Osteoblast (primary cell): ENCODE results near the gene MPZ. TPM values are rescaled to one million over a fixed set of nuclear protein-coding genes. Genes with fewer than 3 reads are reported as not detected.
"Not testable (repeated sequence)": the region's sequence is repeated elsewhere in the genome, so short reads cannot be mapped to it uniquely, and the experiment has no call there.

Experiments used
- DNase-seq: peaks from one replicate; pipeline ENCODE4 v3.0.0; 2011; ENCODE audit warnings: low spot score, mixed read lengths; ENCODE audit not compliant: insufficient read length; ENCODE audit errors: missing footprints
- H2AFZ ChIP-seq: 2 replicates; pipeline ENCODE4 v1.6.0; 2011; ENCODE audit warnings: mild to moderate bottlenecking, low read length
- H3K27ac ChIP-seq: 2 replicates; pipeline ENCODE4 v1.5.1; 2011; ENCODE audit warnings: mild to moderate bottlenecking, low read depth, low read length, moderate library complexity
- H3K27me3 ChIP-seq: 2 replicates; pipeline ENCODE4 v1.6.0; 2012; ENCODE audit warnings: mild to moderate bottlenecking, control low read depth, inconsistent platforms, low read length, moderate library complexity; ENCODE audit not compliant: insufficient read depth
- H3K36me3 ChIP-seq: 2 replicates; pipeline ENCODE4 v1.5.1; 2011; ENCODE audit warnings: mild to moderate bottlenecking, low read length, control low read depth, moderate library complexity; ENCODE audit not compliant: insufficient read depth
- H3K4me1 ChIP-seq: 2 replicates; pipeline ENCODE4 v1.5.1; 2011; ENCODE audit warnings: mild to moderate bottlenecking, low read length, control low read depth, moderate library complexity; ENCODE audit not compliant: insufficient read depth
- H3K4me2 ChIP-seq: 2 replicates; pipeline ENCODE4 v1.6.0; 2011; ENCODE audit warnings: mild to moderate bottlenecking, low read length; ENCODE audit not compliant: insufficient read depth
- H3K4me3 ChIP-seq: fragments of 200-600 bp; sonication (generic); 3 replicates; pipeline ENCODE4 v1.5.1; 2012; ENCODE audit warnings: mild to moderate bottlenecking, low read length, inconsistent platforms; ENCODE audit not compliant: insufficient read depth
- H3K79me2 ChIP-seq: 2 replicates; pipeline ENCODE4 v1.6.0; 2012; ENCODE audit warnings: mild to moderate bottlenecking, low read length, control low read depth, inconsistent platforms; ENCODE audit not compliant: insufficient read depth
- H3K9me3 ChIP-seq: 2 replicates; pipeline ENCODE4 v1.5.1; 2011; ENCODE audit warnings: low read depth, low read length, control low read depth
- H4K20me1 ChIP-seq: 2 replicates; pipeline ENCODE4 v1.6.0; 2012; ENCODE audit warnings: mild to moderate bottlenecking, low read length, control low read depth; ENCODE audit not compliant: insufficient read depth
- total RNA-seq: library from RNA; depleted of rRNA; stranded (reverse); fragments of >200 nt; gene quantifications from 2 replicates; pipeline ENCODE4 v1.2.3, GENCODE V29; 2012
- TF ChIP-seq, protein P1 (sequence below): IDR thresholded peaks from 2 replicates; pipeline ENCODE4 v1.5.1; 2011; ENCODE audit warnings: mild to moderate bottlenecking, low read depth, low read length, moderate library complexity; ENCODE audit errors: extremely low read depth

MPZ gene
- total RNA-seq, 1 donor: 2.2 TPM

DNA sequence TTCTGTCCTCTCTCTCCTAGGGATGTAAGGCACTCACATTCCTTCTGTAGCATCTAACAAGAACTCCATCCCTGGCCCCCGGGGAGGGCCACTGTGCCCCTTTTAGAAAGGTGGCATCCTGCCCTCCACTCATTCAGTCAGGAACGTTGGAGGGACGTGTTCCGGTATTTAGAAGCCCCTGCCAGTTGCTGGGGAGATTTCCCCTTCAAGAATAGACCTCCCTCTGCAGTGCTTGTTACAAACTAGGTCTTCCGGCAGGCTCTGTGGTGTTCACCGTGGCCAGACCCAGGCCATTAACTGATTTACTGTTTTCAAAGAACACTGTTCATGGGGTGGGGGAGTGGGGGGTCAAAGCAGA is 50.4 kb downstream of the MPZ start:
- Histone ChIP-seq H3K9me3 (no peaks in the 10 kb centered on the region), H3K36me3 (no peaks in the 10 kb centered on the region), H3K4me2 (peak overlapping the region; percentile 77), H3K4me3 (no peak overlapping the region), H2AFZ (no peak overlapping the region), H3K27ac (no peak overlapping the region), H3K27me3 (peaks cover 39% of the 10 kb centered on the region), H4K20me1 (no peaks in the 10 kb centered on the region), H3K4me1 (peaks cover 6% of the 10 kb centered on the region), H3K79me2 (no peaks in the 10 kb centered on the region)
- TF ChIP-seq, protein P1, sequence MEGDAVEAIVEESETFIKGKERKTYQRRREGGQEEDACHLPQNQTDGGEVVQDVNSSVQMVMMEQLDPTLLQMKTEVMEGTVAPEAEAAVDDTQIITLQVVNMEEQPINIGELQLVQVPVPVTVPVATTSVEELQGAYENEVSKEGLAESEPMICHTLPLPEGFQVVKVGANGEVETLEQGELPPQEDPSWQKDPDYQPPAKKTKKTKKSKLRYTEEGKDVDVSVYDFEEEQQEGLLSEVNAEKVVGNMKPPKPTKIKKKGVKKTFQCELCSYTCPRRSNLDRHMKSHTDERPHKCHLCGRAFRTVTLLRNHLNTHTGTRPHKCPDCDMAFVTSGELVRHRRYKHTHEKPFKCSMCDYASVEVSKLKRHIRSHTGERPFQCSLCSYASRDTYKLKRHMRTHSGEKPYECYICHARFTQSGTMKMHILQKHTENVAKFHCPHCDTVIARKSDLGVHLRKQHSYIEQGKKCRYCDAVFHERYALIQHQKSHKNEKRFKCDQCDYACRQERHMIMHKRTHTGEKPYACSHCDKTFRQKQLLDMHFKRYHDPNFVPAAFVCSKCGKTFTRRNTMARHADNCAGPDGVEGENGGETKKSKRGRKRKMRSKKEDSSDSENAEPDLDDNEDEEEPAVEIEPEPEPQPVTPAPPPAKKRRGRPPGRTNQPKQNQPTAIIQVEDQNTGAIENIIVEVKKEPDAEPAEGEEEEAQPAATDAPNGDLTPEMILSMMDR: no peak
- DNase-seq: no peak

DNA sequence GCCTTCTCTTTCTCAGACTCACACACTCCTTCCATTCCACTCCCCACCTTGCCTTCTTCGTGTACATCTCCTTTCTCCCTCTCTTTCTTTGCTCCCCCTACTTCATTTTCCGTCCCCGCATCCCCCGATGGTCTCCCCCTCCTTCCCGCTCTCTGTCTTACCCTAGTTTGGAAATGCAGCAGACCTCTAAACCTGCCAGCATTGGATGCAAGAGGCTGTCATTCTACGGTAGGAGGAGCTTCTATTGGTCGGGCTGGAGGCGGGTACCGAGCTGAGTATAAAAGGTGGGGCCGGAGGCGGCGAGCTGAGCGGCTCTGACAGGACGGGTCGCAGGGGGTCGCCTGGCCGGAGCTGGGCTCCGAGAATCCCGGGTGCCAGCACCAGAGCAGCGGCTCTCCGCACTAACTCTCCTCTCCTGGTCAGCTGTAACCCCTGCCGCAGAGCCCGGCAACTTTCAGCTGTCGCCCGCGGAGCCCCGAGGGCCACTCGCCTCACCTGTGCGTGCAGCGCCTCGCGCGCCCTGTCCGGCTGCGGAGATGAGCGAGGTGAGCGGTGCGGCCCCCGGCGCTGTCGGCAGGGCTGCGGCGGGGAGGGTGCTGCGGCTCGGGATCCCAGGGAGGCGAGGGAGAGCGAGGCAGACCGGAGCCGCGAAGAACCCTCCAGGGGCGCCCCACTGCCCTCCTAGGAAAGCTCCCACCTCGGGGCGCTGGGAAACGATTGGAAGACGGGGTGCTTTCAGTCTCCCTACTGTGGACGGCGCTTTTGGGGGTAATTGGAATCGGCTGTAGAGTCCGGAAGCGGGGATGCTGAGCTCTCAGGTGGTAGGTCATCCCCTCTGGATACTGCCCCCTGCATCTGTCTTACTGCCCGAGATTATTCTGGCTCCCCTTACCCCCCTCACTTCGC is 51.1 kb downstream of the MPZ start, which contains the start of gene PCP4L1:
Gene PCP4L1, plus strand, starts transcription at position 307 of the 906 bp plus-strand sequence. Its CDS starts 230 bp downstream, at position 537.
- DNase-seq: peak; percentile 92
- H3K36me3 ChIP-seq: no peaks in the 10 kb centered on the region
- peak within 1 kb of the TSS; percentile 76 for H2AFZ ChIP-seq
- H3K4me1 ChIP-seq: peaks cover 6% of the 10 kb centered on the region
- no peaks in the 10 kb centered on the region for H4K20me1 ChIP-seq
- peaks cover 39% of the 10 kb centered on the region for H3K27me3 ChIP-seq
- no peak within 1 kb of the TSS for H3K27ac ChIP-seq
- peak within 1 kb of the TSS; percentile 77 for H3K4me2 ChIP-seq
- TF ChIP-seq, protein P1: no peak
- H3K4me3 ChIP-seq: peak within 1 kb of the TSS; percentile 64
- H3K79me2 ChIP-seq: no peaks in the 10 kb centered on the region
- no peaks in the 10 kb centered on the region for H3K9me3 ChIP-seq

DNA sequence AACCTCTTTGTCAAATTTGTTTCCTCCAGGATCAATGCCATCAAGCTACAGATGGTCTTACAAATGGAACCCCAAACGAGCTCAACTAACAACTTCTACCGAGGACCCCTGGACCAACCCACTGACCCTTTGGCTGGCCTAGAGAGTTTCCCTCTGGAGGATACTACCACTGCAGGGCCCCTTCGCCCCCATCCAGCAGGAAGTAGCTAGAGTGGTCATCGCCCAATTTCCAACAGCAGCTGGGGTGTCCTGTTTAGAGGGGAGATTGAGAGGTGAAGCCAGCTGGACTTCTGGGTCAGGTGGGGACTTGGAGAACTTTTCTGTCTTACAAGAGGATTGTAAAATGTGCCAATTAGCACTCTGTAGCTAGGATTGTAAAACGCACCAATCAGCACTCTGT is 52.7 kb downstream of the MPZ start:
- peaks cover 39% of the 10 kb centered on the region for H3K27me3 ChIP-seq
- DNase-seq, H3K36me3 ChIP-seq, H3K4me2 ChIP-seq, H3K79me2 ChIP-seq, H2AFZ ChIP-seq, H3K9me3 ChIP-seq, H3K4me1 ChIP-seq, H3K4me3 ChIP-seq, H4K20me1 ChIP-seq, H3K27ac ChIP-seq: not testable (repeated sequence)

DNA sequence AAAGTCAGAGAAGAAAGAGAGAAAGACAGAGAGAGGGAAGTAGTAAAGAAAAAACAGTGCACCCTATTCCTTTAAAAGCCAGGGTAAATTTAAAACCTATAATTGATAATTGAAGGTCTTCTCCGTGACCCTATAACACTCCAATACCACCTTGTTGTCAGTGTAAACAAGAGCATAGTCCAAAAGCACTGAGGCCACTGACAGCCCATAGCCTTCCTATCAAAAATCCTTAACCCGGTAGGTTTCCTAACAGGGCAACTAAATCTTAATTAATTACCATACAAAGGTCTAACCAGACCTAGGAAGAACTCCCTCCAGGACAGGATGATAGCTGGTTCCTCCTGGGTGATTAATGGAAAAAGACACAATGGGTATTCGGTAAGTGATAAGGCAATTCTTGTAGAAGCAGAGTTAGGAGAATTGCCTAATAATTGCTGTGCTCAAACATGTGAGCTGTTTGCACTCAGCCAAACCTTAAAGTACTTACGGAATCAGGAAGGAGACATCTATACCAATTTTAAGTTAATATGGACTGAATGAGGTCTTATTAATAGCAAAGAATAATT is 53.7 kb downstream of the MPZ start:
- not testable (repeated sequence) for H3K4me1 ChIP-seq, H4K20me1 ChIP-seq, H3K4me2 ChIP-seq, H3K4me3 ChIP-seq, DNase-seq, H3K27ac ChIP-seq, H3K79me2 ChIP-seq, H3K9me3 ChIP-seq, H2AFZ ChIP-seq, H3K36me3 ChIP-seq
- peaks cover 30% of the 10 kb centered on the region for H3K27me3 ChIP-seq

DNA sequence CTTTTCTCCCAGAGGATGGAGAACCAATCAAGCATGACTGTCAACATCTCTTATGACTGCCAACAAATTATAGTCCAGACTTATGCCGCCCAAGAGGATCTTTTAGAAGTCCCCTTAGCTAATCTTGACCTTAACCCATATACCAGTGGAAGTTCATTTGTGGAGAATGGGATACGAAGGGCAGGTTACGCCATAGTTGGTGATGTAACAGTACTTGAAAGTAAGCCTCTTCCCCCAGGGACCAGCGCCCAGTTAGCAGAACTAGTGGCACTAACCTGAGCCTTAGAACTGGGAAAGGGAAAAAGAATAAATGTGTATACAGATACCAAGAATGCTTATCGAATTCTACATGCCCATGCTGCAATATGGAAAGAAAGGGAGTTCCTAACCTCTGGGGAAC is 54.5 kb downstream of the MPZ start:
- not testable (repeated sequence) for H3K4me2 ChIP-seq

More for the DNA sequence above, 54.5 kb downstream of the MPZ start:
- H3K9me3 ChIP-seq, H3K4me3 ChIP-seq, DNase-seq, H3K36me3 ChIP-seq, H3K79me2 ChIP-seq, H4K20me1 ChIP-seq, H2AFZ ChIP-seq, H3K4me1 ChIP-seq, H3K27ac ChIP-seq: not testable (repeated sequence)
- H3K27me3 ChIP-seq: peaks cover 23% of the 10 kb centered on the region

Other genes with a start within 250 kb of the MPZ start
- under 0.01 TPM in 1 of 2 replicates, not detected in the other for gene ARHGAP30, start 240.1 kb downstream of the MPZ start, total RNA-seq
- under 0.01 TPM in 2 replicates for gene NECTIN4, start 220.4 kb downstream of the MPZ start, total RNA-seq
- gene KLHDC9, start 211.6 kb downstream of the MPZ start, total RNA-seq: 1.4 and 1.5 TPM in 2 replicates
- gene PFDN2, start 191.9 kb downstream of the MPZ start, total RNA-seq: 17.7 and 27.9 TPM in 2 replicates
- 23.9 and 28.0 TPM in 2 replicates for gene NIT1, start 191.9 kb downstream of the MPZ start, total RNA-seq
- 36.6 and 41.0 TPM in 2 replicates for gene DEDD, start 177.3 kb downstream of the MPZ start, total RNA-seq
- gene UFC1, start 156.0 kb downstream of the MPZ start, total RNA-seq: 87.5 and 95.2 TPM in 2 replicates
- 8.0 and 9.1 TPM in 2 replicates for gene USP21, start 150.5 kb downstream of the MPZ start, total RNA-seq
- 15.9 and 19.5 TPM in 2 replicates for gene PPOX, start 143.5 kb downstream of the MPZ start, total RNA-seq
- 18.5 and 18.9 TPM in 2 replicates for gene B4GALT3, start 132.5 kb downstream of the MPZ start, total RNA-seq
- 1.4 and 3.5 TPM in 2 replicates for gene ADAMTS4, start 110.9 kb downstream of the MPZ start, total RNA-seq
- gene NDUFS2, start 107.6 kb downstream of the MPZ start, total RNA-seq: 103 and 130 TPM in 2 replicates
- gene FCER1G, start 94.7 kb downstream of the MPZ start, total RNA-seq: 0.29 and 0.72 TPM in 2 replicates
- gene APOA2, start 86.3 kb downstream of the MPZ start, total RNA-seq: not detected in 2 replicates
- gene TOMM40L, start 83.9 kb downstream of the MPZ start, total RNA-seq: 6.5 and 8.8 TPM in 2 replicates
- not detected in 2 replicates for gene NR1I3, start 71.8 kb downstream of the MPZ start, total RNA-seq
- not detected in 2 replicates for gene PCP4L1, start 51.2 kb downstream of the MPZ start, total RNA-seq
- gene SDHC, start 4.4 kb upstream of the MPZ start, total RNA-seq: 20.3 and 26.5 TPM in 2 replicates
- not detected in 2 replicates for gene CFAP126, start 57.9 kb upstream of the MPZ start, total RNA-seq
- gene FCGR2A, start 195.5 kb upstream of the MPZ start, total RNA-seq: 0.59 and 1.4 TPM in 2 replicates
- 0.36 and 0.88 TPM in 2 replicates for gene HSPA6, start 214.6 kb upstream of the MPZ start, total RNA-seq
- gene FCGR3A, start 239.8 kb upstream of the MPZ start, total RNA-seq: under 0.01 TPM in 1 of 2 replicates, not detected in the other